GM12872 (cell line): ENCODE results near the gene CCNY.

Experiments
- TF ChIP-seq, protein P1 (sequence below): IDR thresholded peaks from 3 replicates; pipeline ENCODE4 v1.5.1; 2011; ENCODE audit warnings: low read depth, mild to moderate bottlenecking, low read length, moderate library complexity; ENCODE audit not compliant: insufficient read depth

Gene CCNY

GRCh38 chr10:35326466-35327235 lies 9.7 kb upstream of the CCNY start:
- TF ChIP-seq, protein P1, sequence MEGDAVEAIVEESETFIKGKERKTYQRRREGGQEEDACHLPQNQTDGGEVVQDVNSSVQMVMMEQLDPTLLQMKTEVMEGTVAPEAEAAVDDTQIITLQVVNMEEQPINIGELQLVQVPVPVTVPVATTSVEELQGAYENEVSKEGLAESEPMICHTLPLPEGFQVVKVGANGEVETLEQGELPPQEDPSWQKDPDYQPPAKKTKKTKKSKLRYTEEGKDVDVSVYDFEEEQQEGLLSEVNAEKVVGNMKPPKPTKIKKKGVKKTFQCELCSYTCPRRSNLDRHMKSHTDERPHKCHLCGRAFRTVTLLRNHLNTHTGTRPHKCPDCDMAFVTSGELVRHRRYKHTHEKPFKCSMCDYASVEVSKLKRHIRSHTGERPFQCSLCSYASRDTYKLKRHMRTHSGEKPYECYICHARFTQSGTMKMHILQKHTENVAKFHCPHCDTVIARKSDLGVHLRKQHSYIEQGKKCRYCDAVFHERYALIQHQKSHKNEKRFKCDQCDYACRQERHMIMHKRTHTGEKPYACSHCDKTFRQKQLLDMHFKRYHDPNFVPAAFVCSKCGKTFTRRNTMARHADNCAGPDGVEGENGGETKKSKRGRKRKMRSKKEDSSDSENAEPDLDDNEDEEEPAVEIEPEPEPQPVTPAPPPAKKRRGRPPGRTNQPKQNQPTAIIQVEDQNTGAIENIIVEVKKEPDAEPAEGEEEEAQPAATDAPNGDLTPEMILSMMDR, result no peak

GRCh38 chr10:35327790-35328403 lies 8.4 kb upstream of the CCNY start:
- TF ChIP-seq, protein P1, result no peak

- TF ChIP-seq, protein P1, result no peak
Measured at GRCh38 chr10:35328404-35329037, 7.8 kb upstream of the CCNY start.

GRCh38 chr10:35329520-35329919 lies 6.8 kb upstream of the CCNY start:
- TF ChIP-seq, protein P1, result no peak

DNA sequence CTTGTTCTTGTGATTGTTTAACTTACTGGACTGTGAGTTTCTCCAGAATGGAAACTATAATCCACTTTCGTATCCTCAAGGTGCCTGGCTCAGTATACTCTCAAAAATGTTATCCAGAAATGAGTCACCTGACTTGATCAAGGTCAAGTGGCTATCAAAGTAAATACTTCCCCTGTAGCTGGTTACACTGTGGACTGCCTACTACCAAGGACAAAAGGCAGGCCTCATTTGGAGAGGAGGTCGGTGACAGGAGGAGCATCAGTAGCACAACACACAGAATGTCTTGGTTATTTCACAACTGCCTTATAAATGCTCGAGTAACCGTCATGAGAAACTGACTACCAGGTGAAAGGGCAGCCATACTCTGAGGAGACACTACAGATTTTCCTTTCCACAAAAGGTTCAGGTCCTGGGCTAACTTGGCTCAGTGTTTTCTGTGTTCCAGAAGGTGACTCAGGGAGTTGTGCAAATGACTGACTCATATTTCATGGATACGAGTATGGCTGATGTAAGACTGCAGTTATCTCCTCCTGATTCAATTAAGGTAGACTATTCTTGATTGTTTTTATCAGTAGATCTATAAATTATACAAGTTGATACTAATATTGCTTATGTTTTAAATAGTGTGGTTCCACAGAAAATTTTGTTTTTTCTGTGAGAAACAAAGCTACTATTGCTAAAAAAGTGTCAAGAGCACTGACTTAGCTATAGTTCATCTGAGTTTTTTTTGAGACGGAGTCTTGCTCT lies 4.2 kb upstream of the CCNY start:
- TF ChIP-seq, protein P1, result no peak

GRCh38 chr10:35334297-35334696 lies 2.0 kb upstream of the CCNY start:
- TF ChIP-seq, protein P1, result no peak
